Spinal cord (tissue), 10 donors: ENCODE results near the gene IKZF2. TPM values are rescaled to one million over a fixed set of nuclear protein-coding genes. Genes with fewer than 3 reads are reported as not detected.

Experiments
- DNase-seq, 6 donors: peaks; one replicate each; pipeline versions ENCODE4 v3.0.0 to v3.0.0-alpha.2; 2013 to 2015; ENCODE audit warnings: low spot score in 6 of 6, low read depth in 4 of 6
- H3K27ac ChIP-seq: one replicate; pipeline ENCODE4 v1.5.1; 2013; ENCODE audit warnings: low read depth, low read length, control low read depth
- H3K27me3 ChIP-seq: one replicate; pipeline ENCODE4 v1.6.1; 2013; ENCODE audit warnings: low read length; ENCODE audit not compliant: control insufficient read depth, insufficient read depth
- H3K36me3 ChIP-seq: one replicate; pipeline ENCODE4 v1.6.1; 2013; ENCODE audit warnings: low read length; ENCODE audit not compliant: control insufficient read depth, insufficient read depth
- H3K4me1 ChIP-seq: one replicate; pipeline ENCODE4 v1.6.1; 2013; ENCODE audit warnings: low read length; ENCODE audit not compliant: control insufficient read depth, insufficient read depth
- H3K4me3 ChIP-seq: one replicate; pipeline ENCODE4 v1.5.1; 2013; ENCODE audit warnings: low read depth, low read length, control low read depth
- H3K9me3 ChIP-seq: one replicate; pipeline ENCODE4 v1.6.1; 2013; ENCODE audit warnings: low read length; ENCODE audit not compliant: control insufficient read depth, insufficient read depth
- WGBS: methylation state at CpG from one replicate; pipeline ENCODE4 v1.1.5; 2013; ENCODE audit warnings: missing lambda C conversion rate; ENCODE audit not compliant: insufficient coverage; 5-methylcytosine and 5-hydroxymethylcytosine counted together
- polyA plus RNA-seq, 2 donors: library from polyadenylated mRNA; unstranded; fragments of 120-200 nt; gene quantifications; one replicate each; pipeline ENCODE4 v1.2.1, GENCODE V29; 2013; ENCODE audit not compliant: insufficient read length in 2 of 2
- total RNA-seq, 2 donors: library from RNA; depleted of rRNA in 1 of 2; stranded (reverse); fragments of 120-200 nt in 1 of 2; fragments of >200 nt in 1 of 2; gene quantifications; one replicate each; pipeline versions ENCODE4 v1.2.3 to v1.2.4, GENCODE V29; 2013 to 2014
- donor health status: healthy.

The IKZF2 gene
- total and polyA plus RNA-seq, 4 donors, result 5.1 to 18.5 (median 12.2) TPM

DNA sequence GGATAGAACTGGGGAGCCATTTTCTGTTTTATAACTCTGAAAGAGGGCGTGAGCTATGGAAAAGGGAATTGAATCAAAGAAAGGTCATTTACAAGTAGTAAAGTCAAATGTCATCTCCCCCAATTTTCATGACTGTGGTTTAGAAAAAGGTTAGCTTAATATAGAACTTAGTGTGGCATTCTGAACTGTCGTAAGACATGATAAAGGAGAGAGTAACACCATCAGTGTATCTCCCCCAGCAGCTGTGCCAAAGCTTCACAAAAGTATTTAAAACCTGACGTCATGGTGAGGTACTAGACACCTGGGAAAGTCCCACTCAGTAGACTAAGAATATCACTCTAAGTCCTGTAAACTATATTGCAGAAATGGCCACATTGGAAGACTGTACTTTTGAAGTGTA lies 5.8 kb upstream of the IKZF2 start:
- H3K4me1 ChIP-seq, result no peaks in the 10 kb centered on the region
- no peaks in the 10 kb centered on the region for H3K36me3 ChIP-seq
- no peak overlapping the region for H3K4me3 ChIP-seq
- H3K9me3 ChIP-seq, result no peaks in the 10 kb centered on the region
- DNase-seq, result no peak
- H3K27me3 ChIP-seq, result no peaks in the 10 kb centered on the region
- no CpG with 5 or more reads among the region's 3 CpGs for WGBS
- H3K27ac ChIP-seq, result no peak overlapping the region

DNA sequence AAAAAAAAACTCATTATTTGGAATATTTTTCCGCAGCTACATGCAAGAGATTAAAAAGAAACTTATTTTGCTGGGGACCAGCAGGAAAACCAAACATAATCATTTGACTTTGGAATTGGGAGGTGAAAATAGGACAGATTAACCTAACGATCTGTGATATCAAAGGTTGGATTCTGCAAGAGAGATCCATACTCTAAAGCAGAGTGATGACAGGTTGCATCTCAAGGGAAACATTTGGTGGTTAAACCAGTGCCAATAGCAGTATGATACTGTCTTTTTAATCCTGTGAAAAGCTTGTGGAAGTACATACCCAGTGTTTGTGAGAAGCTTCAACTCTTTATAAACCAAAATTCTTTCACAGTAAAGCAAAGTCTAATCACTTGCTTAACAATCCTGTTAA lies 5.3 kb upstream of the IKZF2 start:
- Histone ChIP-seq H3K9me3 (no peaks in the 10 kb centered on the region), H3K4me3 (no peak overlapping the region), H3K4me1 (no peaks in the 10 kb centered on the region), H3K36me3 (no peaks in the 10 kb centered on the region), H3K27ac (no peak overlapping the region), H3K27me3 (no peaks in the 10 kb centered on the region)
- 63% methylated on average over 1 of the region's 2 CpGs for WGBS
- DNase-seq, result peak in 1 of 6 donors; percentile 6

DNA sequence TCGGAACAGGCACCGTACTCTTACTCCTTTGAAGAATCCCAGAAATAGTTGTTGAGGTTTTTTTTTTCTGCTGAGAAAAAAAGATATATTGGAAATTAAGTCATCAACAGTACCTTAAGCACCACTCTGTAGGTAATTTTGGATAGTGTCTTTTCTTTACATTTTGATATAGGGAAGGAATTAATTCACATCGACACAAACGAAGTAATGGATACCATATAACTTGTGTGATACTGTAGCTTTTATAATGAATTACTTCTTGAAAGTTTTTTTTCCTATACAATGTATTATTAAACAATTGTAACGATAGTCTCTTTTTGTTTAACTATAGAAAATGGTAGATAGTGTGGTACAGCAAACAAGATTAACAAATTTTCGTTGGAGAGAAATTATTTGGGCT lies 1.5 kb upstream of the IKZF2 start:
- Histone ChIP-seq H3K27ac (peak overlapping the region; percentile 89), H3K27me3 (no peaks in the 10 kb centered on the region), H3K9me3 (no peaks in the 10 kb centered on the region), H3K36me3 (no peaks in the 10 kb centered on the region), H3K4me3 (peak overlapping the region; percentile 70), H3K4me1 (no peaks in the 10 kb centered on the region)
- WGBS, result 57% methylated on average over 1 of the region's 6 CpGs
- DNase-seq, result no peak

DNA sequence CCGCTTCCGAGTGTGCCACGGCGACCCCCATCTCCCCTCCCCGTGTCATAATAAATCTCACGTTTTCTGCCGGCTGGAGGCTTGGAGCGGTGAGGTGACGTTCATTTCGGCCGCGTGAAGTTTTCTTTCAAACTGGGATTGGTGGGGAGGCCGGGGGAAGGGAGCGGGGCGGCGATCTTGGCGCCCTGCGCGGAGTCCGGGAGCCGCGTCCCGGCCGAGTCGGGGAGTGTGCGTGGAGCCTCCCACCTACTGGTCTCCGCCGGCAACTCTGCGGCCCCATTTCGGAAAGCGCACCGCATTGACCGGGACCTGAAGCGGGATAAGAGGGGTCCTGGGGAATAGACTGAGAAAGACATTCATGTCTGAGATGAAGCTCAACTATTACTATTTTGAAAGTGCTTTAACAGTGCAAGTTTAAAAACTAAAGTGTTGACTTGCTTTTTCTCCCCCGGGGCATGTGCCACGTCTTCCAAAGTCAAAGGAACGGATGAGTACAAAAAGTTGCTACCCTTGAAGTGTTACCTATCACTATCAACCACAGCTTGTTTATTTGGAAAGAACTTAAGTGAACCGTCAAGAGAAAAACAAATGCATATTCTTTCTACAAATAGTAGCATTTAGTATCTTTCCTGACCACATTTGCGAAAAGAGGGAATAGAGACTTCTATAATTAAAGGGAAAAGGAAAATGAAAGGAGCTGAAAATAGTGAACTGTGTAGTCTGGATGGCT lies 818 bp upstream of the IKZF2 start:
- Histone ChIP-seq H3K9me3 (no peaks in the 10 kb centered on the region), H3K36me3 (no peaks in the 10 kb centered on the region), H3K4me1 (no peaks in the 10 kb centered on the region), H3K27ac (peak overlapping the region; percentile 89), H3K4me3 (peak overlapping the region; percentile 70), H3K27me3 (no peaks in the 10 kb centered on the region)
- peak in 3 of 6 donors; percentile 35 to 76 (median 75) for DNase-seq
- 0% methylated on average over 29 of the region's 39 CpGs for WGBS

DNA sequence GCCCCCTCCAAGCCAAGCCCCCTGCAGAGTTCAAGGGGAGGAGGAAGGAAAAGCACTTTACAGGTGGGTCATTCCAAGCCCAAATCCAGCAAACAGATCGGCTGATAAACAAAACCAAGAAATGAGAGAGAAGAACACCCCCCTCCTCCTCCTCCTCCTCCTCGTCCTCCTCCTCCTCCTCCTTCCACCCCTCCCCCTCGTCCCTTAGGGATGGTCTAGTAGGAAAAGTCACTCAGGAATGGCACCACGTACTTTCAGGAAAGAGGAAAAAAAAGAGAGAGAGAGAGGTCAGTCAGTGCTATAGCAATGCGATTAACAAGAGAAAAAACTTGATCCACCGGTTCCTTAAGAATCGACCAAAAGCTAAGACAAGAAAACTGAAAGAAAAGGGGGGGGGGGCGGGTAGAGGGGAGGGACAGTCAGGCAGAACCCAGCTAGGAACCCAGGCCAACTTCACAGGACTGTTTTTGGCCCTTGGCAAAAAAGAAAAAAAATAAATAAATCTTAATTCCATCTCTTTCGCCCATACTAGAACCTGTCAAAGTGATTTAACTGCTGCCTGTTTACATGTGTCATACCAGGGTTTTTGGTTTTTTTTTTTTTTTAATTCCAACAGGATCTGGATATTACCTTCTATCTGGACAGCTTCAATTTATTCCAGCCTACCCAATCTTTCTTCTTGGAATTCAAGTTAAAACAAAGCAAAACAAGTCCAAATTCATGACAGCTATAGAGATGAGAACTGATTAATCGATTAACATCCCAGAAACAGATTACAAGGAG lies 906 bp downstream of the IKZF2 start:
- Histone ChIP-seq H3K9me3 (no peaks in the 10 kb centered on the region), H3K36me3 (no peaks in the 10 kb centered on the region), H3K4me3 (peak overlapping the region; percentile 85), H3K4me1 (no peaks in the 10 kb centered on the region), H3K27ac (peak overlapping the region; percentile 94), H3K27me3 (no peaks in the 10 kb centered on the region)
- peak in 3 of 6 donors; percentile 14 to 46 (median 45) for DNase-seq
- WGBS, result no CpG with 5 or more reads among the region's 10 CpGs

DNA sequence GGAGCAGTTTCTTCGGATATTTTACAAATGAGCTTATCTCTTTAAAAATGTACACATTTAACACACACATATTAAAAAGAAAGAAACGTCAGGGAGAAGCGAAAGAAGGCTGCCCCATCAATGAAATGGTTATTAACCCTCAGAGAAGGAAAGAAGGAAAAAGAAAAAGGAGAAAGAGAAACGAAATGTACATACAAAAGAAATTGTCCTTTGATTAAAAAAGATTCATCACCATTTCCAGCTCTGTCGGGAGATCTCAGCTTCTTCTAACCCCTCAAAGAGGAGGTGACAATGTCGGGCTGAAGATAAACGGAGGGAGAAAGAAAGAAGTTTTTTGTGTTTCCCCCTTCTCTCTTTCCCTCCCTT lies 1.5 kb downstream of the IKZF2 start:
- Histone ChIP-seq H3K27ac (peak overlapping the region; percentile 94), H3K27me3 (no peaks in the 10 kb centered on the region), H3K4me3 (peak overlapping the region; percentile 85), H3K9me3 (no peaks in the 10 kb centered on the region), H3K36me3 (no peaks in the 10 kb centered on the region), H3K4me1 (no peaks in the 10 kb centered on the region)
- no CpG with 5 or more reads among the region's 7 CpGs for WGBS
- DNase-seq, result no peak

DNA sequence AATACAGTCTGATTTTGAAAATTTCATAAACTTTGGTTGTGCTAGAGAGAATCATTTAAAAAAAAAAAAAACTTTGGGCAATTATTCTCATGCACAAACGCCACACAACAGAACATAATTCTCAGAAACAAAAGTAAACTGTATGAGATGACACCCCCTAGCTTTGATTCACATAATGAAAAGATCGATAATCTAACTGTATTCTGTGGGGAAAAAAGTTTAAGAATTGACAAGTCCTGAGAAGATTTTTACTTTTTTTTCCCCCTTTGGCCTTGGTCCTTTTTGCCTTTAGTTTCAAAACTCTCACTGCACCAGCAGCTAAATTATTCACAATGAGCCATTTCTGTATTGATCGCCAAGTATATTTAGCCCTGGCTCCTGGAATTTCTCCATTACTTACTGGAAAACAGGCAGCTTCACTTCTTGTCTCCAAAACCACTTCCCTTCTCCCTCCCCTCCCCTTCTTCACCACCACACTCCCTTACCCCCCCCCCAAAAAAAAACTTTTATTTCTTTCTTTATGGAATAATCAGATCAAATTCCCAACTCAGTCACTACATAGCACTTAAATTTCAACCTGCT lies 2.0 kb downstream of the IKZF2 start:
- peak overlapping the region; percentile 94 for H3K27ac ChIP-seq
- H3K36me3 ChIP-seq, result no peaks in the 10 kb centered on the region
- H3K4me1 ChIP-seq, result no peaks in the 10 kb centered on the region
- peak overlapping the region; percentile 85 for H3K4me3 ChIP-seq
- peak in 2 of 6 donors; percentile 36 for DNase-seq
- WGBS, result 9% methylated on average over 1 of the region's 3 CpGs
- H3K27me3 ChIP-seq, result no peaks in the 10 kb centered on the region
- no peaks in the 10 kb centered on the region for H3K9me3 ChIP-seq

DNA sequence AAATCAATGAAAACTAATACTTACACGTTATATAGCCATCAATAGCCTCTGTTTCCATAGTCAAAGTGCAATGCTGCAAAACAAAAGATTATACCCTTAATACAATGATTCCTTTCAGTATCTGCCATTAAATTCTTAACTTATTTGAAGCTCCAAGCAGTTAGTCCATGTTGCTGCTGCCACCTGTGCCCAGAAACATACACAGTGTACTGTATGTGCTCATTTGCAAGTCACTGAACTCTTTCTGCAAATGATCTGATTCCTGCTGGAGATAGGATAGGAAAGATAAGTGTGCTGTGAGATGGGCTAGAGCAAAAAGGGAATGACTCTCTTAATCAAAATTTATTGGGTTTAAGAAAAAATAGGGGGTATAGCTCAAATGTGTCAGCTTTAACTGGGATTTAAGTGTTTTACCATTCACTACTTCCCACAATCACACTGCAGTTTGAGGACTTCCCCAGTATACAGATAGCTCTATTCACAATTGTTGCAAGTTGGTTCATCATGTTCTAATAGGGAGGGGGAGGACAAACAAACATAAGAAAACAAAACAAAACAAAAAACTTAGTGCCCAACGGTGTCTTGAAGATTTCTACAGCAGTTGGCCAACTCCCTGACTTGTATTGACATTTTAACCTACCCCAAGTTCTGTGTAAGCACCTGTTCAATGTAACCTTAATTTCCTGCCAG lies 2.7 kb downstream of the IKZF2 start:
- no peaks in the 10 kb centered on the region for H3K36me3 ChIP-seq
- 20% methylated on average over 2 of the region's 2 CpGs for WGBS
- H3K9me3 ChIP-seq, result no peaks in the 10 kb centered on the region
- peak overlapping the region; percentile 25 for H3K27ac ChIP-seq
- no peaks in the 10 kb centered on the region for H3K27me3 ChIP-seq
- peak in 3 of 6 donors; percentile 9 to 34 (median 15) for DNase-seq
- H3K4me1 ChIP-seq, result no peaks in the 10 kb centered on the region
- peak overlapping the region; percentile 85 for H3K4me3 ChIP-seq

DNA sequence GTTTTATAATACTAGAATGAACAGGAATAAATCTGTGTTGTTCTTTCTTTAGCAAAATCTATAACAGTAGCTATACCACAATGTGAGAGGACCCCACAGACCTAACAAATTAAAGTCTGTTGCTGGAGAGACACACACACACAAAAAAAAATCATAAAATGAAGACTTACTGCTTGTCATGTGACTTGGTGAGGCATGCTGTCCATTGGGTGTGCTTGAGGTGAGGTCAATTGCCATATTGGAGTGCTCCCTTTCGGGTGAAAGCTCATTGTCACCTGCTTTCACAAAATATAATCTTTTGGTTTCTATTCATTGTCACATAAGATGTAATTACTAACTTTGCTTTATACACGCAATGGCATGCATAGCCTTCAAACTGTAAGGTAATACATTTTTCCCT lies 3.9 kb downstream of the IKZF2 start:
- Histone ChIP-seq H3K4me1 (no peaks in the 10 kb centered on the region), H3K36me3 (no peaks in the 10 kb centered on the region), H3K9me3 (no peaks in the 10 kb centered on the region), H3K27me3 (no peaks in the 10 kb centered on the region), H3K27ac (no peak overlapping the region), H3K4me3 (no peak overlapping the region)
- no peak for DNase-seq
- no CpG with 5 or more reads among the region's 2 CpGs for WGBS
